ENCODE results near the gene IFI6.
"Not testable (repeated sequence)": the region's sequence is repeated elsewhere in the genome, so short reads cannot be mapped to it uniquely, and the experiment has no call there.

IFI6 gene

GRCh38 chr1:27627733-27628132 is 44.3 kb downstream of the IFI6 start:
- DNase-seq (ENCODE audit: low read depth): not testable (repeated sequence)

- no peak for DNase-seq (ENCODE audit: low read depth)
Observed at GRCh38 chr1:27627061-27627460, 44.9 kb downstream of the IFI6 start.

GRCh38 chr1:27626031-27626935 is 45.7 kb downstream of the IFI6 start:
- DNase-seq (ENCODE audit: low read depth): no peak

GRCh38 chr1:27624467-27625178 is 47.4 kb downstream of the IFI6 start:
- DNase-seq (ENCODE audit: low read depth): no peak

GRCh38 chr1:27623327-27624212 is 48.4 kb downstream of the IFI6 start:
- no peak for DNase-seq (ENCODE audit: low read depth)

- DNase-seq (ENCODE audit: low read depth): no peak
Observed at GRCh38 chr1:27622828-27623227, 49.2 kb downstream of the IFI6 start.

GRCh38 chr1:27621051-27621920 is 50.7 kb downstream of the IFI6 start:
- DNase-seq (ENCODE audit: low read depth): no peak

GRCh38 chr1:27619782-27620438 is 52.1 kb downstream of the IFI6 start:
- not testable (repeated sequence) for DNase-seq (ENCODE audit: low read depth)

- no peak for DNase-seq (ENCODE audit: low read depth)
Observed at GRCh38 chr1:27618341-27619082, 53.5 kb downstream of the IFI6 start.

GRCh38 chr1:27617420-27617819 is 54.6 kb downstream of the IFI6 start:
- no peak for DNase-seq (ENCODE audit: low read depth)

GRCh38 chr1:27616441-27616840 is 55.6 kb downstream of the IFI6 start:
- no peak for DNase-seq (ENCODE audit: low read depth)

Measured in stimulated activated CD8-positive, alpha-beta memory T cell treated with anti-CD3 and anti-CD28 coated beads, Interleukin-12 subunit alpha, Interleukin-12 subunit beta, amount 100 ng/mL, for 4 hours (primary cell).